C4-2B (cell line): ENCODE results near the gene PIN4.

Source experiments
- H3K27ac ChIP-seq: fragments of 450-650 bp; 2 replicates; pipeline ENCODE4 v1.5.1; 2017
- ZFX ChIP-seq: fragments of 450-650 bp; IDR thresholded peaks from 2 replicates; pipeline ENCODE4 v1.6.1; 2017
- TF ChIP-seq, protein P1 (sequence below): fragments of 450-650 bp; conservative IDR thresholded peaks from 2 replicates; pipeline ENCODE4 v1.5.1; 2017; ENCODE audit warnings: mild to moderate bottlenecking

Gene PIN4

DNA sequence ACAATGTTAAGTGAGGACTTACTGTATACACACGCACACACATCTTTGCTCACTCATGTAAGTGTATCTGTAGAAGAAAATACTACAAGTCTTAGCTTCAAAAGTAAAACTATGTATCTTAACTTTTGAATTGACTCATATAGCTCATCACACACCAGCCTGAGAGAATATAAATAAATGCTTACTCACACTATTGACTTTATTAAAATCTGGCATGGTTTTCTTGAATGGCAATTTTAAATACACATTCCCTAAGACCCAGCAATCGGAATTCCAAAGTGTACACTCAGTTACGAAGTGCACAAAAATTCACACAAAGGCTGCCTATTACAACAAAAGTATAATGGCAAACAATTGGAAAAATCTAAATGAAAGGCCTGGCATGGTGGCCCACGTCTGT lies 55.3 kb downstream of the PIN4 start:
- TF ChIP-seq ZFX = no peak
- H3K27ac ChIP-seq = no peak overlapping the region

DNA sequence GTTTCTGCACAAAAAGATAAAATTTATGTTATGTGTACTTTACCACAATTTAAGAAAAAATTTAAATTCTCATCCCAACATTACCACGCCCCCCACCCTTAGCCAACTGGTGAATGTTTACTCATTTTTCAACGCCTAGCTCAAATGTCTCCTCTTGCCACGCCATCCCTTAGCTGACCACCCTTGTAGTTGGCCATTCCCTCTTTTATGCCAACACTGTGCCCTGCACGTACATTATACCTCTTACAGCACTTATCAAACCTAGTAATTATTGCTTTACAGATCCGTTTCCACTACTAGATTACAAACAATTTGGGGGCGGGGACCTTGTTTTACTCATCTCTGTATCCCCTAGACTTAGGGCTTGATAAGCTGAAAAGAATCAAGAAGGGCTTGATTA lies 56.6 kb downstream of the PIN4 start:
- TF ChIP-seq, protein P1, sequence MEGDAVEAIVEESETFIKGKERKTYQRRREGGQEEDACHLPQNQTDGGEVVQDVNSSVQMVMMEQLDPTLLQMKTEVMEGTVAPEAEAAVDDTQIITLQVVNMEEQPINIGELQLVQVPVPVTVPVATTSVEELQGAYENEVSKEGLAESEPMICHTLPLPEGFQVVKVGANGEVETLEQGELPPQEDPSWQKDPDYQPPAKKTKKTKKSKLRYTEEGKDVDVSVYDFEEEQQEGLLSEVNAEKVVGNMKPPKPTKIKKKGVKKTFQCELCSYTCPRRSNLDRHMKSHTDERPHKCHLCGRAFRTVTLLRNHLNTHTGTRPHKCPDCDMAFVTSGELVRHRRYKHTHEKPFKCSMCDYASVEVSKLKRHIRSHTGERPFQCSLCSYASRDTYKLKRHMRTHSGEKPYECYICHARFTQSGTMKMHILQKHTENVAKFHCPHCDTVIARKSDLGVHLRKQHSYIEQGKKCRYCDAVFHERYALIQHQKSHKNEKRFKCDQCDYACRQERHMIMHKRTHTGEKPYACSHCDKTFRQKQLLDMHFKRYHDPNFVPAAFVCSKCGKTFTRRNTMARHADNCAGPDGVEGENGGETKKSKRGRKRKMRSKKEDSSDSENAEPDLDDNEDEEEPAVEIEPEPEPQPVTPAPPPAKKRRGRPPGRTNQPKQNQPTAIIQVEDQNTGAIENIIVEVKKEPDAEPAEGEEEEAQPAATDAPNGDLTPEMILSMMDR = no peak
- TF ChIP-seq ZFX = no peak
- H3K27ac ChIP-seq = peak overlapping the region; percentile 87

DNA sequence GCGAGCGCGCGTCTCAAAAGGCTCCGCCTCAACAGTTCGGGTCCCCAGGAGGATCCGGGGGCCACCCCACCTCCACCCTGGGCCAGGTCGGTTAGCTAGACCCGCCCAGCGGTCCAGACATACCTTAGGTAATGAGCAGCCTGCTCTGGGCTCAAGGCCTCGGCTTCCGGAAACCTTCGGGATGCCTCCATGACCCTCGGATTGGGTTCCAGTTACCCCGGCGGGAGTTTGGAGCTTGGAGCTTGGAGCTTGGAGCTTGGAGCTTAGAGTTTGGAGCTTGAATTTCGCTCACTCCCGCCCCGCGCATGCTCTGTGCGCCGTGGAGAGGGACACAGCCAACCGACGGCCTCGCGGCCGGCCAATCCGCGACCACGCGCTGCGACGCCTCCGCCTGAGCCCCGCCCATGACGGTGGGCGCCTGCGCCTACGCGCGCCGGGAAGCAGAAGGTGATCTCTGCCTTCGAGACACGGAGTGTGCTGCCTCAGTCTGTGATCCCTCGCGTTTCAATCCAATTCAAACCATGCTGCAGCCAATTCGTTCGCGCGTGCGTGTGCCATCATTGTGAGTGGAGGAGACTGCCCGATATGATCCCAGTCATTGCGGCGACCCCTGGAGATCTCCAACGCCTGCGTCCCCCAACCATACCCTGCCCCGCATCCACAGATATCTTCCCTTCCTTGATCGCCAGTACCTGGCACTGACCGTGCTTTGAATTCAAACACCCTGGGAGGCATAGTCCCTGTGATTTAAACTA lies 57.3 kb downstream of the PIN4 start, which contains the start of gene ERCC6L:
ERCC6L (minus strand) TSS at position 307 of the 755 bp plus-strand sequence; CDS start at position 191, 116 bp downstream.
- H3K27ac ChIP-seq = peak within 1 kb of the TSS; percentile 87
- TF ChIP-seq, protein P1 = no peak
- no peak for TF ChIP-seq ZFX

DNA sequence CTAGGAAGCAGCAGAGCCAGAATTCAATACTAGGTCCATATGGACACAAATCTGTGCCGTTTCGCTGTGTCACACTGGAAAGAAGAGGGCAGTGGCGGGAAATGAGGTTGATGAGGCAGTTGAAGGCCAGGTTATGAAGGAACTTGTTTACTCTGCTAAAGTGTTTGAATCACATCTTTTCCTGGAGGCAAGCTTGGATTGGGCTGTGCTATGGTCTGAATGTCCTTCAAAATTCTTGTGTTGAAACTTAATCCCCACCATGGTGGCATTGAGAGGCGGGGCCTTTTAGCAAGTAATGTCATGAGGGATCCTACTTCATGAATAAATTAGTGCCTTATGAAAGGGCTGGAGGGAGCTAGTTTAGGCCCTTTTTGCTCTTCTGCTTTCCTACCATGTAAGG lies 59.4 kb downstream of the PIN4 start:
- H3K27ac ChIP-seq = no peak overlapping the region
- no peak for TF ChIP-seq ZFX
- TF ChIP-seq, protein P1 = no peak

DNA sequence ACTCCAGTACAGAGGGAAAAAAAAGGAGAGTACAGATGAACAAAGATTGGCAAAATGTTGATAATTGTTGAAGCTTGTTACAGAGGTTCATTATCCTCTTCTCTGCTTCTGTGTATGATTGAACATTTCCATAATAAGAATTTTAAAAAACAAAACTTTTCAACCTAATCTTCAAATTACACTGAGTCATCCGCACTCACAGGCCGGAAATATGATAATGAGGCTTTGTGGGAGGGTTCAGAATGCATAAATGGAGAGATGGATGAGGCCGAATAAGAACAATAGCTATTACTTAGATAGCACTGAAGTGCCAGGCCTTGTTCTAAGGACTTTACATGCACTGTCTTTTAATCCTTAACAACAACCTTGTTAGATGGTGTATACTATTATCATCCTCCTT lies 61.9 kb downstream of the PIN4 start:
- TF ChIP-seq, protein P1 = no peak
- TF ChIP-seq ZFX = no peak
- H3K27ac ChIP-seq = no peak overlapping the region

DNA sequence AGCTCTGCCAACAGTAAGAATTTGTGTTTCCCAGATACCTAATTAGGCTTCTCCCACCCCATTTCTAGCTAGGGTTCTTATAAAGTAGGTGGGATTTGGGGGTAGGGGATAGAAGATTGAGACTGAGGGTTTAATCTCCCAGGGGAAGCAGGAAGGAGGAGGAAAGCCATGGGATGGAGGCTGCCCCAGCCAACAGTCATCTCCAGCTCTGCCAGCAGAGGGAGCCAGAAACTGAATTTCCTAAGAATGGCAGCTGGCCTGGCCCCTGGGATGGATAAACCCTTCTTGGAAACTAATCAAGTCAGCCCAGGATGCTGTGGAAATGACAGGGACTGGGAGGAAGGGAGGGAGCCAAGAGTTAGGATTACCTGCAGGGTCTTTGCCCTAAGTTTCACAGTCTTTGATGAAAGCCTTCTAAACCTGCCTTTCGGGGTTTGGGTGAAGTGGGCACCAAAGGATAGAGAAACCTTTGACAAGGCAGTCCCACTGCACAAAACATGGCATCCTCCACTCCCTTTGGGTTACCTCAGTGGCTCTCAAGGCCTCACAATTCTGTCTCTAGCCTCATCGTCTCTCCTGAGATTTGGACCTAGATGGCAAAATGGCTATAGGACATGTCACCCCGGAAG lies 64.0 kb downstream of the PIN4 start:
- TF ChIP-seq, protein P1 = peak; percentile 78
- TF ChIP-seq ZFX = no peak

DNA sequence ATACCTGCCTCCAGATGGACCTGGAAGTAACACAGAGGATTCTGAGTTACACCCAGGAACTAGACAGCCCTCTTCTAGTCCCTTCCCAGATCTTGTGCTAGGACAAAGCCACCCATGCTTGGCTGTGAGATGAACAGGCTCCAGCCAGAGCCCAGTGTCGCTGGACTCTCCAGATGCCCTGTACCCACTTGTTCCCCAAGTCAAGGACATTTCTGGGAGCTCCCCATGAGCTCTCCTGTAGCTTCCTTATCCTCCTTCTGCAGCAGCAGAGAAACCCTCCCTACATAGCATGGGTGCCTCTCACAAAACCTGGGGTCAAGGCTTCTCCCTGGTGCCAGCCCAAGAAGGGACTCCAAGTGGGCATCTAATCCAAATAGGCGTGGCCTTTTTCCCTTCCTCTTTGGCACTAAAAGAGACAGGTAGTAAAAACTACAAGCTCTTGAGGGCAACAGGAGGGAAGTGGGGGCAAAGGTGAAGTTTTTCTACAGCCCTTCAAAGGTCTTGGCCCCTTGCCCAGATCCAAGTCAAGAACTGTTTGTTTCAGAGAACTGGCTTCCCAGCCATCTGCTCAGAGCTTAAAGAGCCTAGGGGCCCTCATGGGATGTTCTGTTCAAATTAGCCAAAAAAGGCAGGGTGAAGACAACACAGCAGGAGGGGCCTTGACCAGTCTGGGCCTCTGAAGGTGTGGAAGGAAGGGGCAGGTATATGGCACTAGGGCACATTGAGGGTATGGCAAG lies 65.8 kb downstream of the PIN4 start:
- peak overlapping the region; percentile 17 for H3K27ac ChIP-seq
- TF ChIP-seq ZFX = no peak
- TF ChIP-seq, protein P1 = no peak

More for the DNA sequence above, 64.0 kb downstream of the PIN4 start:
- H3K27ac ChIP-seq = no peak overlapping the region
